ENCODE measurements around the gene FAM111B.

DNA sequence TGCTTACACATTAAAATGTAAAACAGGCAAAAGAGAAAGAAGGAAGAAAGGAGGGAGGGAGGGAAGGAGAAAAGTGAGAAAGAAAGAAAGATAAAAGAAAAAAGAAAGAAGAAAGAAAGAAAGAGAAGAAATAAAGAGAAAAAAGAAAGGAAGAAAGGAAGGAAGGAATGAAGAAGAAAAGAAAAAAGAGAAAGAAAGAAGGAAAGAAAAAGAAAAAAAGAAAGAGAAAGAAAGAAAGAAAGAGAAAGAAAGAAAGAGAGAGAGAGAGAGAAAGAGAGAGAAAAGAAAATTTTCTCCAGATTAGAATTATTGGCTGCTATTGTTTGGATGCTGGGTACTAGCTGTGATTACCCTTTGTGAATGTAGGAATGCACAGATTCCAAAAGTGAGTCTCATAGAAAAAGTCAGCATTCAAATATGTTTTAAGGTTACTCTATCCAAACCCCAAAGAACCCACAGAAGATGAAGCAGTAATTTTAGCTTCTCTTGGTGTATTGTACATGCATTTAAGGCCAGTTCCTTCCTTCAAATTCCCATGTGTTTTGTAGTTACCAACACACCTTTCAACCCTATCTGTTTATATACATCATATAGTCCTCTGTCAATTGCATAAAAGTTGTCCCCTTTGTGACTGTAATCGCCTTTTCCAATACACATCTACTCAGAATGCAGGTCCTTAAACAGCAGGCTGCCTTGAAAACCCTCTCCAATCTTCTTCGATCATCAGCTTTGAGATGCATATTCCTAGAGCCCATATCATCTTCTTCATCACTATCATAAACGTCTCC lies 34.8 kb downstream of the FAM111B start:
- TF ChIP-seq, protein P1, sequence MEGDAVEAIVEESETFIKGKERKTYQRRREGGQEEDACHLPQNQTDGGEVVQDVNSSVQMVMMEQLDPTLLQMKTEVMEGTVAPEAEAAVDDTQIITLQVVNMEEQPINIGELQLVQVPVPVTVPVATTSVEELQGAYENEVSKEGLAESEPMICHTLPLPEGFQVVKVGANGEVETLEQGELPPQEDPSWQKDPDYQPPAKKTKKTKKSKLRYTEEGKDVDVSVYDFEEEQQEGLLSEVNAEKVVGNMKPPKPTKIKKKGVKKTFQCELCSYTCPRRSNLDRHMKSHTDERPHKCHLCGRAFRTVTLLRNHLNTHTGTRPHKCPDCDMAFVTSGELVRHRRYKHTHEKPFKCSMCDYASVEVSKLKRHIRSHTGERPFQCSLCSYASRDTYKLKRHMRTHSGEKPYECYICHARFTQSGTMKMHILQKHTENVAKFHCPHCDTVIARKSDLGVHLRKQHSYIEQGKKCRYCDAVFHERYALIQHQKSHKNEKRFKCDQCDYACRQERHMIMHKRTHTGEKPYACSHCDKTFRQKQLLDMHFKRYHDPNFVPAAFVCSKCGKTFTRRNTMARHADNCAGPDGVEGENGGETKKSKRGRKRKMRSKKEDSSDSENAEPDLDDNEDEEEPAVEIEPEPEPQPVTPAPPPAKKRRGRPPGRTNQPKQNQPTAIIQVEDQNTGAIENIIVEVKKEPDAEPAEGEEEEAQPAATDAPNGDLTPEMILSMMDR (IDR thresholded peaks at IDR 0.05; ENCODE audit: low read depth, low read length) = no peak
- TF ChIP-seq EZH2phosphoT487 (IDR thresholded peaks at IDR 0.05; ENCODE audit: low read depth) = no peak

Measured in OCI-LY3 (cell line).